GM20000 (cell line): ENCODE data around the gene CDH22.

Experiments
- DNase-seq: peaks from one replicate; pipeline ENCODE4 v3.0.0; 2012; ENCODE audit warnings: low spot score
- CTCF ChIP-seq: IDR thresholded peaks from 2 replicates; pipeline ENCODE4 v1.5.1; 2012; ENCODE audit warnings: mild to moderate bottlenecking, control low read depth; ENCODE audit errors: extremely low read depth, missing control alignments

The CDH22 gene

DNA sequence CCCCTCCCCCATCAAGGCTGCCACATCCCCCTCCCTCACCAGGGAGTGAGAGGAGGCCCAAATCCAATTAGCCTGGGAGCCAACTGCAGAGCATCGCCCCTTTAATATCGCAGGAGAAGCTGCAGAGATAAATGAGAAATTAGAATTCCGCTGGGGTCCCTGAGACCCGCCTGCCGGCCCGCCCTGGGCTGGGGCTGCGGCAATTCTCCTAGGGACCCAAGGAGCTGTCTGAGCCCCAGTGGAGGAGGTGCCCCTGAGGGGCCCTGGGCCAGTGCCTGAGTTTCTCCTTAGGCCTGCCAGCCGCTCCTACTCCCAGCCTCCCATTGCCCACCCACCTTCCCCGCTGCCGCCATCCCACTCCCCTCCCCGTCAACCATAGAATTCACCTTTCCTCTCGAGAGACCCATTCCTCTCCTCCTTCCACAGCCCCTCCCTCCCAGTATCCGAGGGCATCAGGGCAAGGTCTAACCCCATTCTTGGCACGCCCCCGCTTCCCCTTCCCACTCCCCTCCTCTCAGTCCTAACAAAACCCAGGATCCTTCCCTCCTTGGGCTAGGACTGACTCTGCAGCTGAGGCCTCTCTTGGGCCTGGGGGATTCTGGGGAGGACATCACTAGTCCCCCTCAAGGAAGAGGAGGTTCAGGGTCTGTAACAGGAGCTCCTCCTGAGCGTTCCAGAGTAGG is 20.0 kb upstream of the CDH22 start:
- no peak for TF ChIP-seq CTCF
- DNase-seq = no peak

GRCh38 chr20:46327557-46327956 is 19.3 kb upstream of the CDH22 start:
- no peak for DNase-seq
- TF ChIP-seq CTCF = no peak

GRCh38 chr20:46325789-46326188 is 17.5 kb upstream of the CDH22 start:
- TF ChIP-seq CTCF = no peak
- DNase-seq = no peak

GRCh38 chr20:46324960-46325703 is 16.8 kb upstream of the CDH22 start:
- no peak for TF ChIP-seq CTCF
- no peak for DNase-seq

- DNase-seq = no peak
- no peak for TF ChIP-seq CTCF
These were observed 16.1 kb upstream of the CDH22 start for GRCh38 chr20:46324379-46324778.

DNA sequence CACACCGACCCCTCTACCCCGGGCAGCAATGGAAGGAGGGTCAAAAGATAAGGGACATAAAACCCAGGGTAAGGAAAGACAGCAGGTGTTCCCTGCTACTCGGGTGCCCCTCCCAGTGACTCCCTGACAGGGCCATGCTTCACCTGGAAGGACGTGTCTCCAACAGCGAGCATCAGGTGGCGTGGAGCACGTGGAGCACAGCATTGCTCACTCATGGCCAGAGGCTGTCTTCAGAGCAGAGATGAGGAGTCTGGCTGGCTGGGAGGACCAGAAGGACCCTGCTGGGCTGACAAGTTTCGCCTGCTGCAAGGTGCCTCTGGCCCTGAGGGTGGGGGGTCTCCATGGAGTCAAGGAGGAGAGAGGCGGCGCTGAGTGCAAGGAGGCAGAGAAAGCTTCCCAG is 15.3 kb upstream of the CDH22 start:
- no peak for TF ChIP-seq CTCF
- DNase-seq = no peak

- TF ChIP-seq CTCF = no peak
- no peak for DNase-seq
These were observed 14.3 kb upstream of the CDH22 start for GRCh38 chr20:46322641-46323040.
